Activated CD8-positive, alpha-beta memory T cell treated with anti-CD3 and anti-CD28 coated beads, Interleukin-2, amount 50 U/mL, for 1 hour (primary cell): Measurements from ENCODE around the gene COL9A3.

Source experiments
- DNase-seq: peaks from one replicate; pipeline ENCODE4 v3.0.0-alpha.2; 2020; ENCODE audit errors: extremely low read depth

COL9A3 gene

DNA sequence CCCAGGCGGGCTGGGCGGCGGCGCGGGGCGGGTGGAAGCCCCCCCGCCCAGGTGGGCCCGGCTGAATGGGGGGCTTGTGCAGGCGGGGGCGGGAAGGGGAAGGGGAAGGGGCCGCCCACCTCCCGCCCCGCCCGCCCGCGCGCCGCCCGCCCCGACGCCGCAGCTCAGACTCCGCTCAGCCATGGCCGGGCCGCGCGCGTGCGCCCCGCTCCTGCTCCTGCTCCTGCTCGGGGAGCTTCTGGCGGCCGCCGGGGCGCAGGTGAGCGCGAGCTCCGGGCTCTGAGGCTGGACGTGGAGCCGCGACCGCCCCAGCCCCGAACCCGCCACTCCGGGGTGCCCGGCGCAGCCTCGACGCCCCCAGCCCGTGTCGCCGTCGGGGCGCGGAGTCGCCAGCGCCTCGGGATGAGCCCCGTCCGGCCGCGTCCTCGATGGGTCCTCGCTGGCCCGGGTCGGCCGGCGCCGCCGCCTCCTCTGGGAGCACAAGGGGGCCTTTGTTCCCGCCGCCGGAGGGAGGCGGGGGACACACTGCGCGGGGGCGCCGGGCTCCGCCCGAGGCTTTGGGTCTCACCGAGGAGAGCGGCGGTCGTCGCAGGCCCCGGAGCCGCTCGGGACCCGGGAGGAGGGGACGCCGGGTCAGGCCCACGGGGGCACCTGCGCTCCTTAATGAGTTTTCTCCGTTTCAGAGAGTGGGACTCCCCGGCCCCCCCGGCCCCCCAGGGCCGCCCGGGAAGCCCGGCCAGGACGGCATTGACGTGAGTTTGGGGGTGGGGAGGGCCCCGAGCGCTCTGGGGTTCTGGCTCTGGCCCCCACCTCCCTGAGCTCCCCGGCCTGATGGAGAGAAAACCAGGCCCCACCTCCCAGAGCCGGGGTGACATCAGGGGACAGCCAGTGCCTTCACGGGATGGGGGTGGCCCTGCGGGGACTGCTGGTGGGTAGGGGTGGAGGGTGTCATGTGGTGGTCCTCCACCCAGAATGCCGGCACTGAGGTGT lies at the start of gene COL9A3:
COL9A3 (plus strand) TSS at position 167 of the 990 bp plus-strand sequence; CDS start at position 182, 15 bp downstream.
- DNase-seq: no peak

DNA sequence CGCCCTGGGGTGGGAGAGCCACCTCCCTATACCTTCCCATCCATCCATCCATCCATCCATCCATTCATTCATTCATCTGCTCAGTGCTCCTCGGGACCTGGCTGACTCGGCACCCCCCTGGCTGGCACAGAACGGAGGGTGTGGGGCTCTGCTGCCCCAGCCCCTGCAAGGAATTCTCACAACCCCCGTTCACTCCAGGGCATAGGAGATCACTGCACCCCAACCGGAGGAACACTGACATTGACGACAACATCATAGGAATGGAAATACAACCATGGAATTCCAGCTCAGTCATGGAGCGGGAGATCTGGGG lies 48.7 kb upstream of the COL9A3 start:
- no peak for DNase-seq

DNA sequence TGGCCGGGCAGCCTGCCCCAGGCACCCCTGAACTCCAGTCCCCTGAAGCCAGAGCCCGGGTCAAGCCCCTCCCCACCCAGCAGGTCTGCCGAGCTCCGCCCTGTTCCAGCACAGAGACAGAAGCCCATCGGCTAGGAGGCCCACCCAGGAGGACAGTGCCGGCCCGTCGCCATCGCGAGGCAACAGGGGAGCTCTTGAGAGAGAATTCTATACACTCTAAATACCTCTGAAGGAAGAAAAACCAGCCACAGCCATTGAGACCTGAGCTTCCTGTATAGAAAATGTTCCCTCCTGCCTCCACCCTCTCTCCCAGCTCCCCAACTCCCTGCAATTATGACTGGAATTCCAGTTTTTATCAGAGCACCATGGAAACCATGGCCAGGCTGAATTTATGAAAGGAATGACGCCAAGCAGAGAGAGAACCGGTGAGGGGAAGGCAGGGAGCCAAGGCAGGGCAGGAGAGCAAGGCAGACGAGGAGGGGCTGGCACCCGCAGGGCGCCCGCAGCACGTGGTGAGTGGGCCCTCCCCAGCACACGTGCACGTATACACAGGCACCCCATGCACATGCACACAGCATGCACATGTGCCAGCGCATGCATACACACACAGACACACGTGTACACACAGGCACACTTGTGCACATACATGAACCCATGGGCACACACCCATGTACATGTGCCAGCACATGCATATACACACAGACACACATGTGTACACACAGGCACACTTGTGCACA lies 48.1 kb upstream of the COL9A3 start:
- DNase-seq: no peak

DNA sequence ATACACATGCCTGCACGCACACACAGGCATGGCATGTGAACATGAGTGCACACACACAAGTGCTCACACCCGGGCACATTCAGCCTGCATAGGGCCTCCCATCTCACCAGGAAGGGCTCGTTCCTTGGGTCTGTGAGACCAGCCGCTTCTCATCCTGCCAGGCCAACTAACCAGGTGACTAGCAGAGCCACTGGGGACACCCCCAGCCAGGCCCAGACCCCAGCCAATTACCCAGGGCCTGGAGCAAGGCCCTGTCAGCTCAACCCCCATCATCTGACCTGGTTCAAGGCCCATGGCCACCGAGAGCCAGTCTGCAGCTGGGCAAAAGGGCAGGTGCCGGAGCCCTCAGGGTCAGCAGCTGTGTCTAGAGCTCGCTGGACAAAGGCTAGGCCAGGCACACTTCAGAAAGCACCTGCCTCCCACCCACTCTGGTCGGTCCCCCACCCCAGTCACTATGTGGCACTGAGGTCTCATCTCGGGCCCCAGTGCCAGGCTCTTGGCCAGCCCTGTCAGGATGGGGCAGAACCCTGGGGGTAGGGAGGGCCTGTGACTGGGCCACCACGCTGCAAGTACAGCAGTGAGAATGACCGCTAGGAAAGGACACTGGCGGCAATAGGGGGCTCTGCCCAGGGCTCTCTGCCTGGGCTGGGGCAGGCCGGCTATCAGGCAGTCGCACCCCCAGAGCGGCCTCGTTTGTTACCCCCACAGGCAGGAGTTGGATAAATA lies 47.3 kb upstream of the COL9A3 start:
- DNase-seq: no peak

DNA sequence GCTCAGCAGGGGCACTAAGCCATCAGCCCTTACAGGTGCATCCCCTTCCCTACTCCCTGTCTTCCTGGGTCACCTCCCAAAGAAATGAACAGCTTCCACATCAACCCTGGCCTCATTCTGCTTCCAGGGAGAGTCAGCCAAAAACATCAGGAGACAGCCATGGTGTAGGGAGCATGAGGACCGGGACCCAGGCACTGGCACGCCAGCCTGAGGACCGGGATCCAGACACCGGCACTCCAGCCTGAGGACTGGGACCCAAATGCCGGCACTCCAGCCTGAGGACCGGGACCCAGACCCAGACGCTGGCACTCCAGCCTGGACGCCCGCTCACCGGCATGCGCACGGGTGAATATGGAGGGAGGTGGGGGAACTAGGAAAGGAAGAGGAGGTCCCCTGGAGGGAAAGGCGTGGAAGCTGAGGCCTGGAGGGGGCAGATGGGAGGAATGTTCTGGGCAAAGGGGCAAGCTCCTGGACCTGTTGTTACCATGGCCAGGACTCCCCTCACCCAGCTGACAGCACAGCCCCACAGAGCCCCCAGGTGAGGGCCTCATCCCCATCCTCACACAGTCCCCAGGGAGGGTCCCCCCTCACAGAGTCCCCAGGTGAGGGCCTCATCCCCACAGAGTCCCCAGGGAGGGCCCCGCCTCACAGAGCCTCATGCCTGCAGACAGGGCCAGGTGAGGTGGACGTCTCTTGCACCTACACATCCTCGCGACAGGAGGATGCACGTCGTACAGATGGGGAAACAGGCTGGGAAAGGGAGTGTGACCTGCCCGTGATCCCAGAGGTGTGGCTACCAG lies 46.5 kb upstream of the COL9A3 start:
- no peak for DNase-seq

DNA sequence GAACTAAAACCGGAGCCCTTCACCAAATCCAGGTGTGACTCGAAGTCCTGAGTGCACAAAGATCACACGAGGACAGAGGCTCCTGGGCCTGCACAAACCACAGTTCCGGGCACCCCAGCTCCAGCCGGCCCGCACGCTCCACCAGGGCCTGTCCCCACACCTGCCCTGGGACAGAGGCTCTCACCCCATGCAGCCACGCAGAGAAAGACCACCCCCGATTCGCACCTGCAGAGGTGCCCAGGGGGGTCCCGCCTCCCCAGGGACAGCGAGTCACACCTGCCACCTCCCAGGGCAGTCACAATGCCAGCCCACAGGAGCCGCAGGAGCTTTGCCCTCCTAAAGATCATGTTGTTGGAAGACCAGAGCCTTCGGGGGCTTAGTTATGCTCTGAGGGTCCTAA lies 45.9 kb upstream of the COL9A3 start:
- no peak for DNase-seq

DNA sequence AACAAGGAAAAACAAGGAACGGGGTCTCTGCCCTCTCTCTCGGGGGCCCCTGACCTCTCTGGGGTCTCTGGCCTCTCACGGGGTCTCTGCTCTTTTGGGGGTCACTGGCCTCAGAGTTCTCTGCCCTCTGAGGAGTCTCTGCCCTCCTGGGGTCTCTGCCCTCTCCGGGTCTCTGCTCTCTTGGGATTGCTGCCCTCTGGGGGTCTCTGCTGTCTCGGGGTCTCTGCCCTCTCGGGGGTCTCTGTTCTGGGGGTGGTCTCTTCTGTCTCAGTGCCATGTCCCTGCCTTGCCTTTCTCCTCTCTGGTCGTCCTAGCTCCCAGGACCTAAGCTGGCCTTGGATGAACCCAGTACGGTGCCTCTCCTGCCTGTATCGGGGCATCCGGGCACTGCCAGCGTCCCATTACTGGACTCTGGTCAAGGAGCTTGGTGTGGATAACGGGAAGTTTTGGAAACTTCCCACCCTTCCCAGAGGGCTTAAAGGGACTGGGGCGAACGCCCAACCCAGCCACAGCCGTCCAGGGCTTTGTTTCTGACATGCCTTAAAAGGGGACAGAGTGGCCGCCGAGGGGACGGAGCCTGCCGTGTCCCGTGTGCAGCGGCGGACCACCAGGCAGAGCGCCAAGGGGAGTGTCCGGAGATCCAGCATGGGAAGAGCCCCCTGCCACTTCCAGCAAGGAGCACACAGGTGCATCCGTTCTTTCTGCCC lies 45.3 kb upstream of the COL9A3 start:
- no peak for DNase-seq

DNA sequence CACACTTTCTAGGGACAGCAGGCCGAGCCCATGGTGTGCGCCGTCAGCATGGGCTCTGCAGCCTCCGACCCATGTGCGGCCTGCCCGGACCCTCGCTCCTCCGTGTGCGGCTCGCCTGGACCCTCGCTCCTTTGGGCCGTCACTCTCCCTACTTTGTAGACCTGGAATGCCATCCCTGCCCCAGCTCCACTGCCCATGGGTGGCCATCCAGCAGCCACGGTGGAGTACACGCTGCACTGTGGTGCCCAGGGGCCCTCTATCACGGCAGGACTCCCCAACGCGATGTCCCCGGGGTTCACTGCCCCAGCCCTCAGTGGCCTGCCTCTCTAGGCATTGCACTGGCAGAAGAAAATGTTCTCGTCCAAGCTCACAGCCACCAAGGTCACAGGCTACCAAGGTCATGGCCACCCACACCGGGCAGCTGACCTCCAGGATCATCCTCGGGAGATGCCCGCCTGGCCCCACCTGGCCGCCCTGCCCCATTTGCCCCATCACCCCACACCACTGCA lies 44.7 kb upstream of the COL9A3 start:
- no peak for DNase-seq

DNA sequence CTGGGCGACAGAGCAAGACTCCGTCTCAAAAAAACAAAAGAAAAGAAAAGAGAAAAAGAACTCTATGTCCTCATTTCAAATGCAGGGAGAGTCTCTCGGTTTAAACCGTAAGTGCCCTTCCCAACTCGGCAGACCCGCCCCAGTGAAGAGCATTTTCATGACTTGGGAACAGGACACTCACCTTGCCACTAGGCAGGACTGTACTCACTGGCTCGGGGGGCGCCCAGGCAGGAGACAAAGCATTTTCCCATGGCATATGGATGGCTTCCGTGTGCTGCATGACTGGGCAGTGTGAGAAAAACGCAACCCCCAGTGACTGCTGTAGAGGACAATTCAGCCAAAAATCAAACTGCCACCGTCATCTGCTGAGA lies 44.2 kb upstream of the COL9A3 start:
- DNase-seq: no peak

DNA sequence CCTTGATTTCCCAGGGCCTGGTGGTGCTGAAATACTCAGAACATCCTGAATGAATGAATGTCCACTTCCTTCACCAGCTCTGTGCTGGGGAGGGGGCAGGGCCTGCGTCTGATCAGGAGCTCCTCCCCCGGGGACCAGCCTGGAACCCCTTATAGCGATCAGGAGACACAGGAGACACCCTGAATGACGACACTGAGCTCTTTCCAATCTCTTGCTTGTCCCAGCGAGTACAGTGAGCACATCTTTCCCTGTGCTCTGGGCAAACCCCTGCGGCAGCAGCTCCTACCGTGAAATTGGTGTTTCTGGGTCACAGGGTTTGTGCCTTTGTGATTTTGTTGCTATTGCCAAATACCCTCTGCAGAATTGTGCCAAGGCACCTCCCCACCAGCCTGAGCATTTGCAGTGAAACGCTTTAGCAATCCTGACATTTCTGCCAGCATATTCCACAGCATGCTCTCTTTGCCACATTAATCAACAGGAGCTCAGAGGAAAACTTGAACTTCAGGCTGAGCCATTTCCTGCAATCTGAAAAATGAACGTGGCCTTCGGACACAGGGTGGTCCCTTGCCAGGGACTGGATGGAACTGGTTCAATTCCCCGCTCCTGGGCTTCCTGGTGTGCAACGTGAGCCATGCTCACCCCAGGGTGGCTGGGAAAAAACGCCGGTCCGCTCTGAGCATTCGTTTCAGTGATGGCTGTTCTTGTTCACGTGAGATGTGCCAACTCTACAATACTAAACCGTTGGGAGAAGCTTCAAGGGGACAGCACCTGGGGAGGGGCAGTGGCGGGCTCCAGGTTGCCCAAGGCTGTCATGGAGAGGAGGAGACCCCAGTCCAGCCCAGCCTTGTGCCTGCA lies 43.6 kb upstream of the COL9A3 start:
- no peak for DNase-seq

DNA sequence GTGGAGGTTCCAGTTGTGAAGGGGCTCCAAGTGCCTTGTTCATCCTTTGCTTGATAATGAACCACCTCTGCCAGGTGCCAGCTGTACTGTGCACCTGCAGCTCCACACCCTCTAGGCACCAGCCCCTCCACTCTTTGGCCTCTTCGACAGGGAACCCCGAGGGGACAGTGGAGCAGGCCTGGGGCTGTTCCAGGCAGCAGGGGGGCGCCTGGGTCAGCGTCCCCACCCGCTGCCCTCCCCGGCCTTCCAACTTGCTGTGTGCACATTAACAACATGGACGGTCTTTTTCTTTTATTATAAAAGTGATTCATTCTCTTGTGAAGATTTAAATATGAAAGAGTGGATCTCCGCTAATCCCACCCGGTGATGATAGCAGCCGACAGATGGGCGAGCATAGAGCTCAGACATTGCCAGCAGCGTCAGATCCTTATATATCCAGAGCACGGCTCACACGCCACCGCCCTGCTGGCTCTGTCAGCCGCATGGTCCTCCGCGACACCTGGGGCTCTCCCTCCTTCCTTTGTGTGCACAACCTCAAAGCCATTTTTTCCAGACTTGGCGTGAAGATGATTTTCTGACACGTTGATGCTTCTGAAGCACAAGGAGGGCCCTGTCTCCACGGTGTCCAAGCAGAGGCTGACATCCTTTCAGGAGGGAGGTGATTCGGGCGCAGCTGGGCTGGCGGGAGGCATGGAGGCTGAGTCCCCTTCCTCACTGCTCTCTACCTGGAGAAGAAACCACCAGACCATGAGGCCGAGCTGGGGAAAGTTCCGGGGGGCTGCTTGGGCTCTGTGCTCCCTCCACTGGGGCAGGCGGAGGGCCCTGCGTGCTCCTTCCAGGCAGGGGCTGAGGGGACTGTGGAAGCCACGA lies 42.8 kb upstream of the COL9A3 start:
- no peak for DNase-seq

DNA sequence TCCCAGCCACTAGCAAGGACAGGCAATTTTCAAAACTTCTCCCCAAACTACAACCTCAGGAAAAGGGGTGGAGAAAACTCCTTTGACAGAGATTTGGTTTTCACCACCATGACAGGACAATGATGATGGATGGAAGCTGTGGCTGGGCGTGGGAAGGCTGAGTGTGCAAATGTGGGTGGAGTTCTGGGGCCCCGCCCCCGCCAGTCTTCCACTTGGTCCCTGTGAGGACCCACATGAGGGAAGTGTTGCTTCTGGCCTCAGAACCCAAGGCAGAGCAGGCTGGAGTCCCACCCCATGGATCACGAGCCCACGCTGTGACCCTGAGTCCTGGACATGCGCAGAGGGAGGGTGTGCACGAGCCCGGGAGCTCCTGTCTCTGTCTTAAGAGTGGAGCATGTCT lies 42.1 kb upstream of the COL9A3 start:
- no peak for DNase-seq

DNA sequence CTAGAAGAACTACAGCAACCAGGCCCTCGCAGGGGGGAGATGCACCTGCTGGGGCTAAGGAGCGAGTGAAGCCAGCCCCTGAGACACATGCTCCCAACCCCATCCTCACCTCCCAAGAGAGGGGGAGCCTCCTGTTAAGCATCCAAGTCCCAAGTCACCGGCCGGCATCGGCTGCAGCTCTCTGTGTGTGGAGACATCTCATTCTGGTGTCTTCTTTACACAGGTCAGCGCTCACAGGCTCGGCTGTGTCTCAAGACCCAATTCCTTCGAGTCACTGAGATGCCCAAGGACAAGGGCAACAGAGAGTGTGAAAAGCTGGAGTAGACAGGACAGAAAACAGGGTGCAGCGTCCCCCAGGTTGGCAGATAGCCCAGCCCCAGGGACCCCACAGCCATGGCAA lies 41.6 kb upstream of the COL9A3 start:
- no peak for DNase-seq

DNA sequence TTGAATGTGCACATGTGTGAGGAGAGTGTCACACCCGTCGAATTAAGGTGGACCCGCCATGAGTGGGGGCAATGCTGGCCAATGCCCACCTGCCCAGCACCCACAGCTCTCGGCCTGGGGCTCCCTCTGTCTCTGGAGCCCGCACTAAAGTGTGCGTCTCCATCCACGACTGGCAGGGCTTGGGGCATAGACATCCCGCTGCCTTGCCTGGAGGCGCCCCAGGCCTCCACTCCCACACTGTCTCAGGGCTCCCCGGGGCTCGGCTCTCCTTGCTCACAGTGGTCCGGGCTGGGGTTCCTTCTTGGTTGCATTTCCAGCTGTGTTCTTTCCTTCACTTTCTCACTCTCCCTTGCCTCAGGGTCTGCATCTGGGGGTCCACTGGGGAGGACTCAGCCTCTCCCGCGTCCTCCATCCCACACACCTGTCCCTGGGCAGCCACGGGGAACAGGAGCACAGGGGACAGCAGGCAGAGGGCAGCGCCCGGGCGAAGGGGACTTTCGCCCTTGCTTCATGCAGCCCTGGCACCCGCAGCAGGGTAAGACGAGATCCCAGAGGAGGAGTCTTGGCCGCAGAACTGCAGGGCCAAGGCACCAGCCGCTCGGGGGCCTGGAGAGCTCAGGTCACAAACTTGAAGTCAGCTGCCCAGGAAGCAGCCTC lies 40.7 kb upstream of the COL9A3 start:
- no peak for DNase-seq

DNA sequence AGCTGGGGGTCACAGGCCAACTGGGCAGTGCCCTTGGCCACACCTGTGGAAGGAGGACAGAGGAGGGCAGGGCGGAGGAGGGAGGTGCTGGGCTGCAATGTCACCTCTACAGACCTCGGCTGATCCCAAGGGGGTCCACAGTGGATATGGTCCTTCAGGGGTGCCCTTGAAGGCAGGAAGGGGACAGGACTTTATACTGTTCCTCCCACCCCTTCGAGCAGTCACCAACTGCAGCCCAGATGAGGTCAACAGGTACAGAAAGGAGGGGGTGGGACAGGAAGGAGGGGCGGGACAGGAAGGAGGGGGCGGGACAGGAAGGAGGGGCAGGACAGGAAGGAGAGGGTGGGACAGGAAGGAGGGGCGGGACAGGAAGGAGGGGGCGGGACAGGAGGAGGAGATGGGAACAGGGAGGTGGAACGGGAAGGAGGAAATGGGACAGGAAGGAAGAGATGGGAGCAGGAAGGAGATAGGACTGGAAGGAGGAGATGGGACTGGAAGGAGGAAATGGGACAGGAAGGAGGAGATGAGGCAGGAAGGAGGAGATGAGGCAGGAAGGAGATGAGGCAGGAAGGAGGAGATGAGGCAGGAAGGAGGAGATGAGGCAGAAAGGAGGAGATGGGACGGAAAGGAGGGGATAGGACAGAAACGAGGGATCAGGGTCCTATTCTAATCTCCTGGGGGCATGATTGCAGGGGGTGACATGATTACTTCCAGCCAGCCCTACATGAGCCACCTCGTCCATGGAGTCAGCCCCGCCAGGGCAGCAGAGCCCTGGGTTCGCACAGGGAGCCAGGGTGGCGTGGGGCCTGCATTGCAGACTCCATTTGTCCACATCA lies 39.9 kb upstream of the COL9A3 start:
- no peak for DNase-seq

DNA sequence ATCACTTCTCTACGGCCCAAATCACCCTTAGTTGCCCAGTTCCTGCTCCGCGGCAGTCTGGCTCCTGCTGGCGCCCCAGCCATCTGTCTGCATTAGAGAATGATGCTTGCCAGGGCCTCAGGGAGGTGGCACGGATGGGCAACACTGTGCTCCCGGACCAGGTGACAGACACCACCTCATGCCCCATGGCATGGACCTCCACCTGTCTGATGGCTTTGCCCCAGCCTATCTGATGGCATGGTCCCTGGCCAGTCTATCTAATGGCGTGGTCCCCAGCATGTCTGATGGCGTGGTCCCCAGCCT lies 39.4 kb upstream of the COL9A3 start:
- DNase-seq: no peak

DNA sequence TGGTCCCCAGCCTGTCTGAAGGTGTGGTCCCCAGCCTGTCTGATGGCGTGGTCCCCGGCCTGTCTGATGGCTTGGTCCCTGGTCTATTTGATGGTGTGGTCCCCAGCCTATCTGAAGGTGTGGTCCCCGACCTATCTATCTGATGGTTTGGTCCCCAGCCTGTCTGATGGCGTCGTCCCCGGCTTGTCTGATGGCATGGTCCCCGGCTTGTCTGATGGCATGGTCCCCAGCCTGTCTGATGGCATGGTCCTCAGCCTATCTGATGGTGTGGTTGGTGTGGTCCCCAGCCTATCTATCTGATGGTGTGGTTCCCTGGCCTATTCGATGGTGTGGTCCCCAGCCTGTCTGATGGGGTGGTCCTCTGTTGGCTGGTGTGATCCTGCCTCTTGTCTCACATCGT lies 38.8 kb upstream of the COL9A3 start:
- no peak for DNase-seq
